ENCODE measurements around the gene ETHE1.

ETHE1 gene

GRCh38 chr19:43479226-43479625 lies 47.8 kb downstream of the ETHE1 start:
- Histone ChIP-seq H3K4me3 (ENCODE audit: low read depth in 1 of 2, low read length in 2 of 2) (no peak overlapping the region), H3K4me1 (ENCODE audit: control insufficient read depth in 1 of 2, insufficient read depth in 2 of 2, low read length in 2 of 2) (peaks cover 0 to 4% of the 10 kb centered on the region in 2 donors), H3K9ac (ENCODE audit: low read depth in 1 of 2, low read length in 2 of 2) (no peak overlapping the region), H3K27me3 (ENCODE audit: control insufficient read depth in 1 of 2, insufficient read depth in 2 of 2, low read length in 2 of 2) (no peaks in the 10 kb centered on the region), H3K9me3 (ENCODE audit: control insufficient read depth in 1 of 2, low read length in 2 of 2) (no peaks in the 10 kb centered on the region), H3K27ac (ENCODE audit: low read depth, low read length) (no peak overlapping the region), H3K36me3 (ENCODE audit: control insufficient read depth in 1 of 2, insufficient read depth in 2 of 2, low read length in 2 of 2) (peaks cover 6 to 9% of the 10 kb centered on the region in 2 donors)

- Histone ChIP-seq H3K36me3 (ENCODE audit: control insufficient read depth in 1 of 2, insufficient read depth in 2 of 2, low read length in 2 of 2) (peaks cover 4 to 6% of the 10 kb centered on the region in 2 donors), H3K4me1 (ENCODE audit: control insufficient read depth in 1 of 2, insufficient read depth in 2 of 2, low read length in 2 of 2) (peaks cover 0 to 4% of the 10 kb centered on the region in 2 donors), H3K27ac (ENCODE audit: low read depth, low read length) (no peak overlapping the region), H3K9ac (ENCODE audit: low read depth in 1 of 2, low read length in 2 of 2) (no peak overlapping the region), H3K4me3 (ENCODE audit: low read depth in 1 of 2, low read length in 2 of 2) (no peak overlapping the region), H3K27me3 (ENCODE audit: control insufficient read depth in 1 of 2, insufficient read depth in 2 of 2, low read length in 2 of 2) (no peaks in the 10 kb centered on the region), H3K9me3 (ENCODE audit: control insufficient read depth in 1 of 2, low read length in 2 of 2) (no peaks in the 10 kb centered on the region)
These were observed 48.7 kb downstream of the ETHE1 start for GRCh38 chr19:43478323-43478722.

- Histone ChIP-seq H3K27ac (ENCODE audit: low read depth, low read length) (no peak overlapping the region), H3K9me3 (ENCODE audit: control insufficient read depth in 1 of 2, low read length in 2 of 2) (no peaks in the 10 kb centered on the region), H3K36me3 (ENCODE audit: control insufficient read depth in 1 of 2, insufficient read depth in 2 of 2, low read length in 2 of 2) (peaks cover 4 to 6% of the 10 kb centered on the region in 2 donors), H3K9ac (ENCODE audit: low read depth in 1 of 2, low read length in 2 of 2) (no peak overlapping the region), H3K4me3 (ENCODE audit: low read depth in 1 of 2, low read length in 2 of 2) (no peak overlapping the region), H3K4me1 (ENCODE audit: control insufficient read depth in 1 of 2, insufficient read depth in 2 of 2, low read length in 2 of 2) (peaks cover 0 to 4% of the 10 kb centered on the region in 2 donors), H3K27me3 (ENCODE audit: control insufficient read depth in 1 of 2, insufficient read depth in 2 of 2, low read length in 2 of 2) (no peaks in the 10 kb centered on the region)
These were observed 50.4 kb downstream of the ETHE1 start for GRCh38 chr19:43476606-43477005.

GRCh38 chr19:43474986-43475705 lies 51.9 kb downstream of the ETHE1 start:
- Histone ChIP-seq H3K4me1 (ENCODE audit: control insufficient read depth in 1 of 2, insufficient read depth in 2 of 2, low read length in 2 of 2) (peaks cover 0 to 4% of the 10 kb centered on the region in 2 donors), H3K4me3 (ENCODE audit: low read depth in 1 of 2, low read length in 2 of 2) (peak overlapping the region; percentile 61 to 67), H3K9me3 (ENCODE audit: control insufficient read depth in 1 of 2, low read length in 2 of 2) (no peaks in the 10 kb centered on the region), H3K27ac (ENCODE audit: low read depth, low read length) (no peak overlapping the region), H3K36me3 (ENCODE audit: control insufficient read depth in 1 of 2, insufficient read depth in 2 of 2, low read length in 2 of 2) (no peaks in the 10 kb centered on the region), H3K27me3 (ENCODE audit: control insufficient read depth in 1 of 2, insufficient read depth in 2 of 2, low read length in 2 of 2) (no peaks in the 10 kb centered on the region), H3K9ac (ENCODE audit: low read depth in 1 of 2, low read length in 2 of 2) (peak overlapping the region; percentile 41 to 71)

GRCh38 chr19:43474487-43474886 lies 52.5 kb downstream of the ETHE1 start:
- Histone ChIP-seq H3K4me1 (ENCODE audit: control insufficient read depth in 1 of 2, insufficient read depth in 2 of 2, low read length in 2 of 2) (peaks cover 0 to 4% of the 10 kb centered on the region in 2 donors), H3K27me3 (ENCODE audit: control insufficient read depth in 1 of 2, insufficient read depth in 2 of 2, low read length in 2 of 2) (no peaks in the 10 kb centered on the region), H3K36me3 (ENCODE audit: control insufficient read depth in 1 of 2, insufficient read depth in 2 of 2, low read length in 2 of 2) (no peaks in the 10 kb centered on the region), H3K27ac (ENCODE audit: low read depth, low read length) (no peak overlapping the region), H3K9ac (ENCODE audit: low read depth in 1 of 2, low read length in 2 of 2) (peak overlapping the region; percentile 41 to 71), H3K9me3 (ENCODE audit: control insufficient read depth in 1 of 2, low read length in 2 of 2) (no peaks in the 10 kb centered on the region), H3K4me3 (ENCODE audit: low read depth in 1 of 2, low read length in 2 of 2) (peak overlapping the region in 1 of 2 donors; percentile 63)

GRCh38 chr19:43471091-43471490 lies 55.9 kb downstream of the ETHE1 start:
- no peak overlapping the region for H3K4me3 ChIP-seq (ENCODE audit: low read depth in 1 of 2, low read length in 2 of 2)
- peaks cover 0 to 2% of the 10 kb centered on the region in 2 donors for H3K27me3 ChIP-seq (ENCODE audit: control insufficient read depth in 1 of 2, insufficient read depth in 2 of 2, low read length in 2 of 2)
- no peak overlapping the region for H3K27ac ChIP-seq (ENCODE audit: low read depth, low read length)
- H3K9me3 ChIP-seq (ENCODE audit: control insufficient read depth in 1 of 2, low read length in 2 of 2) = no peaks in the 10 kb centered on the region
- H3K36me3 ChIP-seq (ENCODE audit: control insufficient read depth in 1 of 2, insufficient read depth in 2 of 2, low read length in 2 of 2) = no peaks in the 10 kb centered on the region
- peaks cover 0 to 4% of the 10 kb centered on the region in 2 donors for H3K4me1 ChIP-seq (ENCODE audit: control insufficient read depth in 1 of 2, insufficient read depth in 2 of 2, low read length in 2 of 2)
- no peak overlapping the region for H3K9ac ChIP-seq (ENCODE audit: low read depth in 1 of 2, low read length in 2 of 2)

GRCh38 chr19:43470288-43470687 lies 56.7 kb downstream of the ETHE1 start:
- H3K36me3 ChIP-seq (ENCODE audit: control insufficient read depth in 1 of 2, insufficient read depth in 2 of 2, low read length in 2 of 2) = no peaks in the 10 kb centered on the region
- H3K27me3 ChIP-seq (ENCODE audit: control insufficient read depth in 1 of 2, insufficient read depth in 2 of 2, low read length in 2 of 2) = peaks cover 0 to 5% of the 10 kb centered on the region in 2 donors
- H3K4me3 ChIP-seq (ENCODE audit: low read depth in 1 of 2, low read length in 2 of 2) = no peak overlapping the region
- H3K9me3 ChIP-seq (ENCODE audit: control insufficient read depth in 1 of 2, low read length in 2 of 2) = no peaks in the 10 kb centered on the region
- peaks cover 5 to 9% of the 10 kb centered on the region in 2 donors for H3K4me1 ChIP-seq (ENCODE audit: control insufficient read depth in 1 of 2, insufficient read depth in 2 of 2, low read length in 2 of 2)
- no peak overlapping the region for H3K27ac ChIP-seq (ENCODE audit: low read depth, low read length)
- no peak overlapping the region for H3K9ac ChIP-seq (ENCODE audit: low read depth in 1 of 2, low read length in 2 of 2)

GRCh38 chr19:43469160-43469480 lies 57.9 kb downstream of the ETHE1 start:
- Histone ChIP-seq H3K9me3 (ENCODE audit: control insufficient read depth in 1 of 2, low read length in 2 of 2) (no peaks in the 10 kb centered on the region), H3K4me1 (ENCODE audit: control insufficient read depth in 1 of 2, insufficient read depth in 2 of 2, low read length in 2 of 2) (peaks cover 12 to 13% of the 10 kb centered on the region in 2 donors), H3K4me3 (ENCODE audit: low read depth in 1 of 2, low read length in 2 of 2) (no peak overlapping the region), H3K9ac (ENCODE audit: low read depth in 1 of 2, low read length in 2 of 2) (no peak overlapping the region), H3K36me3 (ENCODE audit: control insufficient read depth in 1 of 2, insufficient read depth in 2 of 2, low read length in 2 of 2) (no peaks in the 10 kb centered on the region), H3K27ac (ENCODE audit: low read depth, low read length) (no peak overlapping the region), H3K27me3 (ENCODE audit: control insufficient read depth in 1 of 2, insufficient read depth in 2 of 2, low read length in 2 of 2) (peaks cover 0 to 5% of the 10 kb centered on the region in 2 donors)

- Histone ChIP-seq H3K9me3 (ENCODE audit: control insufficient read depth in 1 of 2, low read length in 2 of 2) (no peaks in the 10 kb centered on the region), H3K27ac (ENCODE audit: low read depth, low read length) (no peak overlapping the region), H3K36me3 (ENCODE audit: control insufficient read depth in 1 of 2, insufficient read depth in 2 of 2, low read length in 2 of 2) (no peaks in the 10 kb centered on the region), H3K9ac (ENCODE audit: low read depth in 1 of 2, low read length in 2 of 2) (no peak overlapping the region), H3K4me3 (ENCODE audit: low read depth in 1 of 2, low read length in 2 of 2) (no peak overlapping the region), H3K4me1 (ENCODE audit: control insufficient read depth in 1 of 2, insufficient read depth in 2 of 2, low read length in 2 of 2) (peaks cover 16 to 17% of the 10 kb centered on the region in 2 donors), H3K27me3 (ENCODE audit: control insufficient read depth in 1 of 2, insufficient read depth in 2 of 2, low read length in 2 of 2) (peaks cover 0 to 5% of the 10 kb centered on the region in 2 donors)
These were observed 58.4 kb downstream of the ETHE1 start for GRCh38 chr19:43468354-43469159.

- Histone ChIP-seq H3K9ac (ENCODE audit: low read depth in 1 of 2, low read length in 2 of 2) (no peak overlapping the region), H3K36me3 (ENCODE audit: control insufficient read depth in 1 of 2, insufficient read depth in 2 of 2, low read length in 2 of 2) (no peaks in the 10 kb centered on the region), H3K27ac (ENCODE audit: low read depth, low read length) (no peak overlapping the region), H3K27me3 (ENCODE audit: control insufficient read depth in 1 of 2, insufficient read depth in 2 of 2, low read length in 2 of 2) (peaks cover 0 to 5% of the 10 kb centered on the region in 2 donors), H3K4me1 (ENCODE audit: control insufficient read depth in 1 of 2, insufficient read depth in 2 of 2, low read length in 2 of 2) (peaks cover 20 to 21% of the 10 kb centered on the region in 2 donors), H3K4me3 (ENCODE audit: low read depth in 1 of 2, low read length in 2 of 2) (no peak overlapping the region), H3K9me3 (ENCODE audit: control insufficient read depth in 1 of 2, low read length in 2 of 2) (no peaks in the 10 kb centered on the region)
These were observed 59.3 kb downstream of the ETHE1 start for GRCh38 chr19:43467730-43468129.
